ENCODE data around the gene RABIF. TPM values are rescaled to one million over a fixed set of nuclear protein-coding genes. Genes with fewer than 3 reads are reported as not detected.
A peak's percentile ranks its signal among the peaks of the same experiment; 100 is the strongest.

RABIF gene
- 3.2 and 3.3 TPM in 2 replicates for total RNA-seq (2013; cell fraction: nucleolus; rRNA removed)
- 8.5 and 8.7 TPM in 2 replicates for total RNA-seq (2014; rRNA removed)
- total RNA-seq (2014; rRNA removed; fragmentation: Illumina TruSeq; extraction: Trizol): 6.2 and 6.7 TPM in 2 replicates
- 7.7 and 7.8 TPM in 2 replicates for total RNA-seq (2021)
- 3.4 TPM for polyA plus RNA-seq (2011; ENCODE audit: low read depth)
- polyA plus RNA-seq (2011; rRNA removed): 9.8 and 12.3 TPM in 2 replicates
- polyA plus RNA-seq (2011; cell fraction: cytosol; rRNA removed): 9.9 and 11.1 TPM in 2 replicates
- polyA plus RNA-seq (2011; cell fraction: nucleus; rRNA removed): 4.7 and 6.3 TPM in 2 replicates
- 5.2 and 5.5 TPM in 2 replicates for polyA plus RNA-seq (2012)
- polyA plus RNA-seq (2014; fragmentation: Illumina TruSeq; extraction: Trizol): 12.2 and 13.4 TPM in 2 replicates
- 1 to 10 TPM; 4.7 to 6.3 TPM for polyA plus RNA-seq (2014; fragmentation: Nextera tagmentation; extraction: Ambion mirVana)
- 8.7 and 9.1 TPM in 2 replicates for polyA plus RNA-seq (2014; rRNA removed)
- 10 to 100 TPM; 17.8 to 18.2 TPM for polyA plus RNA-seq (2016; fragmentation: Nextera tagmentation; extraction: Ambion mirVana)
- 7.1 and 7.4 TPM in 2 replicates for polyA minus RNA-seq (2011; rRNA and poly(A)+ RNA removed)
- 1.7 and 2.6 TPM in 2 replicates for polyA minus RNA-seq (2011; cell fraction: cytosol; rRNA and poly(A)+ RNA removed)
- 2.8 and 5.7 TPM in 2 replicates for polyA minus RNA-seq (2011; cell fraction: nucleus; rRNA and poly(A)+ RNA removed)
- percentile 72 among the genes with signal in this experiment for Bru-seq, nascent RNA
- percentile 61 among the genes with signal in this experiment for BruChase-seq, experiment 1, labeled RNA remaining after a 6-hour chase
- percentile 69 among the genes with signal in this experiment for BruChase-seq, experiment 2, labeled RNA remaining after a 2-hour chase
- long read RNA-seq, experiment 1, transcript RABIF-201 (2 exons, 2,430 nt): major isoform, 19 of 19 reads
- long read RNA-seq, experiment 1, partial matches to known transcripts: 0 of 19 reads
- long read RNA-seq, experiment 1, other reads (novel, unspliced or antisense): 0 of 19 reads
- long read RNA-seq, experiment 2, transcript RABIF-201 (2 exons, 2,430 nt): major isoform, 85 of 86 reads
- long read RNA-seq, experiment 2, partial matches to known transcripts: 1 of 86 reads
- long read RNA-seq, experiment 2, other reads (novel, unspliced or antisense): 0 of 86 reads

DNA sequence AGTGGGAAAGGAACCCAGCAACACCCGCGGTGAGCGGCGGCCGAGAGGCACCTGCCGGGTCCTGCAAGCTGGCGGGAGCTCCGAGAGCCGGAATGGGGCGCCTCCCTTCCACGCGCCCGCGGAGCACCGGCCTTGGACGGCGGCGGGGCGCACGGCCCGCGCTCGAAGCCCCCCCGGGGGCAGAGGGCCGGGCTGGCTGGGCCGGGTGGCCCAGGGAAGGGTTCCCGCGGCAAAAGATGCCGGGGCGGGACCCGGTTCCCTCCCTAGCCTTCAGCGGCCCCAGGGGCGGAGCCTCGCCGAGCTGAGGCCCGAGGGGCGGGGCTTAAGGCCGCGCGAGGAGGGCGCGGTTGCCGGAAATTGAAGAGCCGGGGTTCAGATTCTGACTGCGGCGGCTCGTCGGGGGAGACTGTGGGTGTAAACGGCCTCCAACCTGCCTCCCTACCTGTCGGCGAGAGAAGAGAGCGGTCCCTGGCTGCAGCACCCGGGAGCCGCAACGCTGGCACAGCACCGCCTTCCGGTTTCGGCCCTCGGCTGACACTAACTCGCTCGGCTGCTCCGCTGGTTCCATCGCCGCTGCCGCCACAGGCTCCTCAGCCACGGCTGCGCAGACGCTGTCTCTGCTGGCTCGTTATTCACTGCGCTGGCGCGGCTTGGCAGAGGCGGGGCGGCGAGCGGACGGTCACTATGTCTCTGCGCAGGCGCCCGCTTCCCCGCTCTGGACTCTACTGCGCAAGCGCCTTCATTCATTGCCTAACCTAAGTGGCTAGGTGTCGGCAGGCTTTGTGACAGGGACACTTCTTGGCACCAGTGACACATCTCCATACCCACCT is at the start of gene RABIF:
Gene RABIF, minus strand, starts transcription at position 619 of the 830 bp plus-strand sequence. Its CDS starts 51 bp downstream, at position 568.
- Histone ChIP-seq H3K79me2 (ENCODE audit: control insufficient read depth, insufficient read depth, low read length) (peaks cover 2% of the 10 kb centered on the region), H3K9ac (ENCODE audit: control insufficient read depth, insufficient read depth, low read length) (peak within 1 kb of the TSS; percentile 77), H3K27ac (ENCODE audit: control insufficient read depth, insufficient read depth) (peak within 1 kb of the TSS; percentile 84), H4K20me1 (ENCODE audit: control insufficient read depth, insufficient read depth) (no peaks in the 10 kb centered on the region), H3K4me2 (ENCODE audit: control insufficient read depth, insufficient read depth) (peak within 1 kb of the TSS; percentile 80), H3K36me3 (ENCODE audit: control insufficient read depth in 2 of 2, insufficient read depth in 2 of 2, low read length in 1 of 2) (peaks cover 0 to 13% of the 10 kb centered on the region in 2 experiments; a peak in 1 of 4 replicates), H3K27me3 (replicated peaks in 1 of 2; ENCODE audit: control insufficient read depth in 2 of 2, insufficient read depth in 2 of 2, low read length in 1 of 2) (no peaks in the 10 kb centered on the region), H3K4me1 (ENCODE audit: control insufficient read depth, insufficient read depth, low read length) (peaks cover 3% of the 10 kb centered on the region; the same call in 1 of the 2 replicates), H3K9me3 (replicated peaks; ENCODE audit: control insufficient read depth, insufficient read depth, low read length) (no peaks in the 10 kb centered on the region), H3K4me3 (peak within 1 kb of the TSS; percentile 79), H2AFZ (ENCODE audit: control insufficient read depth, low read depth, low read length) (peak within 1 kb of the TSS; percentile 97)
- ChIA-PET RAD21 (ENCODE audit: unreplicated experiment) (no interaction called here), POLR2A (interaction anchor here (0.6 to 1.2 kb wide), 4 partner anchors 14 to 118 kb away, joined by 3 to 6 read pairs (median 4); partner anchors contain the start of genes KLHL12 and TMEM183A), SMC1A (ENCODE audit: uncharacterized antibody, unreplicated experiment) (no interaction called here), CTCF (interaction anchor here (0.6 to 1.0 kb wide), 3 partner anchors 78 to 367 kb away, joined by 3 read pairs; partner anchors contain the start of gene PCAT6)
- WGBS (ENCODE audit: insufficient coverage, insufficient replicate concordance, low lambda C conversion rate, missing lambda C conversion rate): under 1% methylated on average over 84 of the region's 84 CpGs
- BruUV-seq (replicated peaks): TSS peak; percentile 83
- FAIRE-seq: peak; percentile 95
- in situ Hi-C loops (cut with MboI): no loop called here
- peak; percentile 88 for DNase-seq (ENCODE audit: low read depth, low spot score)
- ATAC-seq: peak; percentile 97
- intact Hi-C loops (cut with micrococcal nuclease; ENCODE audit: unreplicated experiment): loop anchor here (1.0 to 5.0 kb wide), 2 partner anchors 78 to 109 kb away; partner anchors contain the start of gene PCAT6
- TF ChIP-seq HDAC6 (IDR thresholded peaks at IDR 0.05; ENCODE audit: unreplicated experiment): no peak
- no peak for TF ChIP-seq TCF3 (IDR thresholded peaks at IDR 0.05; ENCODE audit: borderline replicate concordance, insufficient read depth, low read depth, low read length)
- peak; percentile 91 for TF ChIP-seq NBN (IDR thresholded peaks at IDR 0.05)
- TF ChIP-seq CBX3 (IDR thresholded peaks at IDR 0.05; ENCODE audit: borderline replicate concordance, low read depth): no peak
- TF ChIP-seq IRF5 (IDR thresholded peaks at IDR 0.05; ENCODE audit: borderline replicate concordance): no peak
- no peak for TF ChIP-seq NFYA (IDR thresholded peaks at IDR 0.05; ENCODE audit: borderline replicate concordance, low read depth, low read length)
- TF ChIP-seq, protein P1, sequence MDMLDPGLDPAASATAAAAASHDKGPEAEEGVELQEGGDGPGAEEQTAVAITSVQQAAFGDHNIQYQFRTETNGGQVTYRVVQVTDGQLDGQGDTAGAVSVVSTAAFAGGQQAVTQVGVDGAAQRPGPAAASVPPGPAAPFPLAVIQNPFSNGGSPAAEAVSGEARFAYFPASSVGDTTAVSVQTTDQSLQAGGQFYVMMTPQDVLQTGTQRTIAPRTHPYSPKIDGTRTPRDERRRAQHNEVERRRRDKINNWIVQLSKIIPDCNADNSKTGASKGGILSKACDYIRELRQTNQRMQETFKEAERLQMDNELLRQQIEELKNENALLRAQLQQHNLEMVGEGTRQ (IDR thresholded peaks at IDR 0.05; ENCODE audit: borderline replicate concordance, low read depth, low read length): no peak
- TF ChIP-seq YY1 (IDR thresholded peaks at IDR 0.05; ENCODE audit: low read depth, low read length): peak; percentile 19; the same call in 1 of the 2 replicates
- no peak for TF ChIP-seq CBX5 (IDR thresholded peaks at IDR 0.05; ENCODE audit: low read depth)
- no peak for TF ChIP-seq SMAD1 (IDR thresholded peaks at IDR 0.05; ENCODE audit: low read depth, partially characterized antibody)
- TF ChIP-seq ZNF622 (IDR thresholded peaks at IDR 0.05): no peak
- TF ChIP-seq, protein P2, sequence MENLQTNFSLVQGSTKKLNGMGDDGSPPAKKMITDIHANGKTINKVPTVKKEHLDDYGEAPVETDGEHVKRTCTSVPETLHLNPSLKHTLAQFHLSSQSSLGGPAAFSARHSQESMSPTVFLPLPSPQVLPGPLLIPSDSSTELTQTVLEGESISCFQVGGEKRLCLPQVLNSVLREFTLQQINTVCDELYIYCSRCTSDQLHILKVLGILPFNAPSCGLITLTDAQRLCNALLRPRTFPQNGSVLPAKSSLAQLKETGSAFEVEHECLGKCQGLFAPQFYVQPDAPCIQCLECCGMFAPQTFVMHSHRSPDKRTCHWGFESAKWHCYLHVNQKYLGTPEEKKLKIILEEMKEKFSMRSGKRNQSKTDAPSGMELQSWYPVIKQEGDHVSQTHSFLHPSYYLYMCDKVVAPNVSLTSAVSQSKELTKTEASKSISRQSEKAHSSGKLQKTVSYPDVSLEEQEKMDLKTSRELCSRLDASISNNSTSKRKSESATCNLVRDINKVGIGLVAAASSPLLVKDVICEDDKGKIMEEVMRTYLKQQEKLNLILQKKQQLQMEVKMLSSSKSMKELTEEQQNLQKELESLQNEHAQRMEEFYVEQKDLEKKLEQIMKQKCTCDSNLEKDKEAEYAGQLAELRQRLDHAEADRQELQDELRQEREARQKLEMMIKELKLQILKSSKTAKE (IDR thresholded peaks at IDR 0.05; ENCODE audit: low read depth, poor library complexity, severe bottlenecking): no peak
- TF ChIP-seq POLR2AphosphoS5 (IDR thresholded peaks at IDR 0.05; ENCODE audit: low read length): peak; percentile 95
- no peak for TF ChIP-seq NFIC (IDR thresholded peaks at IDR 0.05; ENCODE audit: low read depth, low read length)
- peak; percentile 97 for TF ChIP-seq POLR2A (IDR thresholded peaks at IDR 0.05; ENCODE audit: low read depth, low read length)

Measured in GM12878 (cell line).